Activated naive CD8-positive, alpha-beta T cell treated with anti-CD3 and anti-CD28 coated beads, Interleukin-2, amount 10 ng/mL, durations not matched to agents 7 days and 5 days (primary cell): ENCODE data around the gene PABPN1. TPM values are rescaled to one million over a fixed set of nuclear protein-coding genes. Genes with fewer than 3 reads are reported as not detected.
A peak's percentile ranks its signal among the peaks of the same experiment; 100 is the strongest.

Experiments used
- ATAC-seq: fragments of 150-1000 bp; cut with Tn5 transposase; one replicate; pipeline ENCODE4 v1.10.0; 2021; ENCODE audit warnings: low read depth, moderate library complexity
- POLR2A ChIA-PET: fragments of 350-600 bp; sonication (Branson Sonifier 250); formaldehyde crosslinking; loops from one replicate; lab custom pipeline; 2021; ENCODE audit warnings: antibody characterized with exemption; lab: Charles Lee
- DNase-seq: peaks from one replicate; pipeline ENCODE4 v3.0.0; 2021
- H3K27ac Mint-ChIP-seq: one replicate; pipeline ENCODE4 v1.8.0; 2022; ENCODE audit warnings: mild to moderate bottlenecking, mixed read lengths
- H3K27me3 Mint-ChIP-seq: one replicate; pipeline ENCODE4 v1.8.0; 2022; ENCODE audit warnings: mild to moderate bottlenecking, moderate library complexity, mixed read lengths
- H3K36me3 Mint-ChIP-seq: one replicate; pipeline ENCODE4 v1.8.0; 2021; ENCODE audit warnings: mild to moderate bottlenecking, mixed read lengths
- H3K4me1 Mint-ChIP-seq: one replicate; pipeline ENCODE4 v1.8.0; 2021; ENCODE audit warnings: mixed read lengths
- H3K4me3 Mint-ChIP-seq: one replicate; pipeline ENCODE4 v1.8.0; 2022; ENCODE audit warnings: mild to moderate bottlenecking, moderate library complexity, mixed read lengths
- H3K9me3 Mint-ChIP-seq: one replicate; pipeline ENCODE4 v1.8.0; 2021; ENCODE audit warnings: mixed read lengths
- total RNA-seq, 2 experiments: library from RNA; stranded (reverse); gene quantifications; one replicate each; pipeline ENCODE4 v1.2.3, GENCODE V29; 2021

The PABPN1 gene
- total RNA-seq, 2 experiments from 2014 or later: 207 to 208 TPM

DNA sequence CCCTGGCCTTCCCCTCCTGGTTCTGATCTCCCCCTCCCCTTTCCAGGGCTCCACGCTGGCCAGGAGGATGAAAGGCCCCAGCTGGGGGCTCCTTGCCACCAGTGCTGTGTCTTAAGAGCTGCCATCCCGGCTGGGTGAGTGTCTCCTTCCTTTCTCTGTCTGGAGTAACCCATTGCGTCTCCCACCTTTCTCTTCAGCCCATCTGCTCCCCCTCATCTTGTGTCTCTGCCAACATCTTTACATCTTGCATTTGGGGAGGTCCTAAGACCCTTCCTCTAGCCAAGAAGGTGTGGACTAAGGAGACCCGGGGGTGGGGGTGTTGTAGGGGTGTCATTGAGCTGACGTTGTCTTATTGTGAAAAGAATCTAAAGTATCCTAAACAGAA is 14.1 kb upstream of the PABPN1 start:
- Mint-ChIP-seq H3K27me3 (peaks cover 14% of the 10 kb centered on the region), H3K4me1 (peaks cover 13% of the 10 kb centered on the region), H3K36me3 (peaks cover 2% of the 10 kb centered on the region), H3K4me3 (peak overlapping the region; percentile 80), H3K27ac (peak overlapping the region; percentile 76), H3K9me3 (no peaks in the 10 kb centered on the region)
- POLR2A ChIA-PET: interaction anchor here (3.4 kb wide), 1 partner anchor 14 kb away, joined by 21 read pairs; the partner anchor contains the start of gene PABPN1
- DNase-seq (no peak), ATAC-seq (no peak)

DNA sequence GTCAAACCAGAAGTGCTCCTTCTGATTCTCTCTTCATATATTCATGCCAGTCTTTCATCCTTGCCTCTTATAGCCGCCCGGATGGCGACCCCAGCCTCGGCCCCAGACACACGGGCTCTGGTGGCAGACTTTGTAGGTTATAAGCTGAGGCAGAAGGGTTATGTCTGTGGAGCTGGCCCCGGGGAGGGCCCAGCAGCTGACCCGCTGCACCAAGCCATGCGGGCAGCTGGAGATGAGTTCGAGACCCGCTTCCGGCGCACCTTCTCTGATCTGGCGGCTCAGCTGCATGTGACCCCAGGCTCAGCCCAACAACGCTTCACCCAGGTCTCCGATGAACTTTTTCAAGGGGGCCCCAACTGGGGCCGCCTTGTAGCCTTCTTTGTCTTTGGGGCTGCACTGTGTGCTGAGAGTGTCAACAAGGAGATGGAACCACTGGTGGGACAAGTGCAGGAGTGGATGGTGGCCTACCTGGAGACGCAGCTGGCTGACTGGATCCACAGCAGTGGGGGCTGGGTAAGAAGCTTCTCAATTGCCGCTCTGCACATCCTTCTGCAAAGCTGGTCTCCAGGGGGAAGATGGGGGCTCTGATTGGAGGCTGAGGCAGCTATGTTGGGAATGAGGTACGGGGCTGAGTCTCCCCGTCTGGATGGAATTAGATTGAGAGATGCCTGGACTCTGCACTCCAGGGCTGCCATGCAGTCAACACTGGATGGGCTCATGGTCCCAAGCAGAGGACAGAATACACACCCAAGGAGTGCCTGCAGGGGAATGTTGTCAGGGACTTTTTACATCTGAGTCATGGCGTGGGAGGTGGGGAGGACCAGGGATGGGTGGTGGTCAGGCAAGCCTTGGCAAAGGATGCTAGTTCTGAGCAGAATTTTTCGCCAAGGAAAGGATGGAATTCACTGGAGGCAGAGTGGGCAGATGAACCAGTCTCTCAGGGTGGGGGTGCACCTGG is 13.3 kb upstream of the PABPN1 start:
- DNase-seq (no peak), ATAC-seq (no peak)
- Mint-ChIP-seq H3K4me3 (peak overlapping the region; percentile 80), H3K36me3 (peaks cover 2% of the 10 kb centered on the region), H3K4me1 (peaks cover 10% of the 10 kb centered on the region), H3K9me3 (no peaks in the 10 kb centered on the region), H3K27ac (peak overlapping the region; percentile 7), H3K27me3 (peaks cover 14% of the 10 kb centered on the region)
- POLR2A ChIA-PET: interaction anchor here (3.4 kb wide), 1 partner anchor 13 kb away, joined by 21 read pairs; the partner anchor contains the start of gene PABPN1

DNA sequence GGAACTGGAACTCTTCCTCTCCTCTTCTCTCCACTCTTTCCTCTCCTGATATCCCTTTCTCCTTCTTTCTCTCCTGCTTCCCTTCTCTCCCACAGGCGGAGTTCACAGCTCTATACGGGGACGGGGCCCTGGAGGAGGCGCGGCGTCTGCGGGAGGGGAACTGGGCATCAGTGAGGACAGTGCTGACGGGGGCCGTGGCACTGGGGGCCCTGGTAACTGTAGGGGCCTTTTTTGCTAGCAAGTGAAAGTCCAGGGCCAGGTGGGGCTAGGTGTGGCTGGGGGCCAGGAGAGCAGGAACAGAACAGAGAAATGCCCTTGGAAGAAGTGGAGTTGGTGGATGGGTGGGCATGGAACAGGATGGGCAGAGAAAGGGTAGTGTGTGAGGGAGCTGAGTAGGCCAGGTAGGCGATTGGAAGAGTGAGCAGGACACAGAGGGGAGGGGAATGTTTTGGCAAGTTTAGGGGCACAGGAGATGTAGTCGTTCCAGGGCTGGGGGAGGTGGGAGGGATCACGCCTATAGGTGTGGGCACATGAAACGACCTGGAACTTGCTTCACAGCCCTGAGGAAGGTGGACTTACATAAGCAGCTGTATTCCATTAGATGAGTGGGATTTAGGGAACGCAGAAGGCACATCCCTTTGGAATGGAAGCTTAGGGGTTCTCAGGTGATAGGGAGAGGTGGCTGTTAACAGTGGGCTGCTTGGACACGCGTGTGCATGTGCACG is 12.4 kb upstream of the PABPN1 start:
- Mint-ChIP-seq H3K4me1 (peaks cover 5% of the 10 kb centered on the region), H3K36me3 (peaks cover 2% of the 10 kb centered on the region), H3K27ac (no peak overlapping the region), H3K4me3 (no peak overlapping the region), H3K9me3 (no peaks in the 10 kb centered on the region), H3K27me3 (peaks cover 14% of the 10 kb centered on the region)
- ATAC-seq (no peak), DNase-seq (no peak)
- POLR2A ChIA-PET: interaction anchor here (2.4 to 3.4 kb wide), 2 partner anchors 12 kb away, joined by 11 to 21 read pairs; partner anchors contain the start of gene PABPN1

DNA sequence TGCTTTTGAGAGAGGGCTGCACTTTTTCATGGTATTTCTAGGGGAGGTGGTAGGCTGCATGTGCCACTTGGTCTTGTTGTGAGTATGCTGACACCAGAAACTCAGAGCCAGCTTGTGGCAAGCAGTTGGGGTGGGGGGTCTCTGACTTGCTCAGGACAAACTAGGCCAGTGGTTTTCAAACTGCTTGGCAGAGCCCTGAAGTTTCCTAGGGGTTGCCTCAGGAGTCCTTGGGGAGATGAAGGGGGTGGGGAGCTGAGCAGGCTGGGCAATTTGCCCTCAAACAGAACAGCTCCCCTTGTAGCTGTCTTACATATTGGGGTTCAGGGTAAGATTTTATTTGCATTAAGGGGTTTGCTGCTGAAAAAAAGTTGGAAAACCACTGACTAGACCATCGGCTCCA is 10.7 kb upstream of the PABPN1 start:
- POLR2A ChIA-PET: interaction anchor here (2.4 to 2.6 kb wide), 2 partner anchors 8 to 11 kb away, joined by 11 to 12 read pairs; partner anchors contain the start of genes PABPN1 and PPP1R3E
- H3K9me3 Mint-ChIP-seq: no peaks in the 10 kb centered on the region
- H3K36me3 Mint-ChIP-seq: peaks cover 2% of the 10 kb centered on the region
- no peak overlapping the region for H3K4me3 Mint-ChIP-seq
- DNase-seq: no peak
- no peak for ATAC-seq
- peaks cover 14% of the 10 kb centered on the region for H3K27me3 Mint-ChIP-seq
- H3K27ac Mint-ChIP-seq: no peak overlapping the region
- H3K4me1 Mint-ChIP-seq: peaks cover 5% of the 10 kb centered on the region

DNA sequence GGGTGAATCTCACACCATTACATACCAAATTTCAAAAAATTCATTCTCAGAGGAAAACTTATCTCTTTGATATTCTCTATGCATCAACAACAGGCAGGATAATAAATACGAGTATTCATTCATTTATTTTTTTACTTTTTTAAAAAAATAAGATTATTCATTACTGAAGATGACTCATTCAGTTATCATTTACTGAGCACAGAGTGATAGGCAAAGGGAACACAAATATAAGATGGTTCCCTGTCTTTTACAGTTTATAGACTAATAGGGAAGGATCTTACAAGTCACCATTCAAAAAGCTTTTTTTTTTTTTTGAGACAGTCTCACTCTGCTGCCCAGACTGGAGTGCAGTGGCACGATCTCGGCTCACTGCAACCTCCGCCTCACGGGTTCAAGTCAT is 5.0 kb upstream of the PABPN1 start:
- Mint-ChIP-seq H3K4me1 (peaks cover 13% of the 10 kb centered on the region), H3K9me3 (no peaks in the 10 kb centered on the region), H3K4me3 (no peak overlapping the region), H3K27me3 (no peaks in the 10 kb centered on the region), H3K36me3 (peaks cover 3% of the 10 kb centered on the region), H3K27ac (no peak overlapping the region)
- DNase-seq (no peak), ATAC-seq (no peak)
- POLR2A ChIA-PET: no interaction called here

DNA sequence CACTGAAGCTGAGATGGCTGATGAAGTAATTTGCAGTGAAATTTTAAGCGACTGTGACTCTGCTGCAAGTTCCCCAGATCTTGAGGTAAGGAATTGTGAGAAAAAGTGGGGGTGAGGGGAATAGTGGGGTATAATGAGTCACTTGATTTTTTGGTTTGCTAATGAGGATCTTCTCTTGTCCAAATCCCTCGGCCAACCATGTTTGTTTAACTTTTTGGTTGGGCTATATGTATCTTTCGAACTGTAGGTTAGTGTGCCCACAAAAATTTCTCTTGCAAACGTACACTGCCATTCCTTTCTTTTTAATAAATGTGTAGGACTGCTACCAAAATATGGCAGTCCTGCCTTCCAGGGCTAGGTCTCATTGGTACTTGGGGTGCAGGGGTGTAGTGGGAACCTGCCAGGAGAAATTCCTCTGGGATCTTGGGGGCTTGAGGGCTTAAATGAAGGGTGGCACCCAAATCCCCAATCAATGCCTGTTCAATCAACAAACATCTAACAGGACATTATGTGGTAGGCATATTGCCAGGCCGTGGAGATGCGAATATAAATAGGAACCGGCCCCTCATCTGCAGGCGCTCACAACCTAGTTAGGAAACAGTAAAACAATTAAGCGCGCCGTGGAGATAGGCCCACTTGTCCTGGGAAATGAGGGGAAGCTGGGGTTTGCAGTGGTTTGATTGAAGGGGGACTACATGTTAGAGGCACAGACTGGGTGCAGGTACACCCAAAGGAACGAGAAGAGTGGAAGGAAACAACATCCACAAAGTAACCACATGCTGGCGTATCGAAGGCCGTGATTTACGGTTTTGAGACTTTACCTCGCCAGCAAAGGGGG is 1.3 kb upstream of the PABPN1 start:
- no peaks in the 10 kb centered on the region for H3K9me3 Mint-ChIP-seq
- POLR2A ChIA-PET: interaction anchor here (0.6 to 6.4 kb wide), 16 partner anchors 10 to 795 kb away, joined by 3 to 182 read pairs (median 8); partner anchors contain the start of genes ACIN1, BCL2L2, C14orf119 and CEBPE
- DNase-seq: no peak
- ATAC-seq: no peak
- H3K4me1 Mint-ChIP-seq: peaks cover 26% of the 10 kb centered on the region
- peak overlapping the region; percentile 98 for H3K27ac Mint-ChIP-seq
- peak overlapping the region; percentile 93 for H3K4me3 Mint-ChIP-seq
- peaks cover 13% of the 10 kb centered on the region for H3K36me3 Mint-ChIP-seq
- H3K27me3 Mint-ChIP-seq: no peaks in the 10 kb centered on the region

DNA sequence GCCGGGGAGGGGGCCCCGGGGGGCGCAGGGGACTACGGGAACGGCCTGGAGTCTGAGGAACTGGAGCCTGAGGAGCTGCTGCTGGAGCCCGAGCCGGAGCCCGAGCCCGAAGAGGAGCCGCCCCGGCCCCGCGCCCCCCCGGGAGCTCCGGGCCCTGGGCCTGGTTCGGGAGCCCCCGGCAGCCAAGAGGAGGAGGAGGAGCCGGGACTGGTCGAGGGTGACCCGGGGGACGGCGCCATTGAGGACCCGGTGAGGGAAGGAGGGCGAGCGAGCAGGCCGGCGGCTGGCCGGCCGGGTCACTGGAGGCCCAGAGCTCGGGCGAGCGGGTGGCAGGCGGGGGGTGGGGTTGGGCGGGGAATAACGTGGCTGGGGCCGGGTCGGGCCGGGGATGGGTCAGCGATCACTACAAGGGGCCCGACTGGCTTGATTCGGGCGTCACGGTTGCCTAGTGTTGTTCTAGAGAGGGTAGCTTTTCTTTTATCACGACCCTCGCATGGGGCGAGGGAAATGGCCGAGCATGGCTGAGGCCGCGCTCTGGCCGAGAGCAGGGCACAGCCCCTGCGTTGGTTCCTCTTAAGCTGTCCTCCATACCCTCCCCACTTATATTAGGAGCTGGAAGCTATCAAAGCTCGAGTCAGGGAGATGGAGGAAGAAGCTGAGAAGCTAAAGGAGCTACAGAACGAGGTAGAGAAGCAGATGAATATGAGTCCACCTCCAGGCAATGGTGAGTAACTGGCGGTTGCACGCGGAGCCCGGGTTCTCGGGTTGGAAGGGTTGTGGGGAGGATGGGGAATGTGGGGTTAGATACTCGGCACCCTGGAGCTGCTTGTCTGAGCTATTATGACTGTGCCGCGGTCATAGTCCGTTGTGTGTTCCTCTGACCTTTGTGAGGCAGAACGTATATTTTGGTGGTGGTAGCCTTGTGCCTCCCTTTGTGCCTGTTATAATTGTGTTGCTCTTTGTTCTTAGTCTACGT is 603 bp downstream of the PABPN1 start:
- H3K4me3 Mint-ChIP-seq: peak overlapping the region; percentile 94
- H3K36me3 Mint-ChIP-seq: peaks cover 22% of the 10 kb centered on the region
- H3K4me1 Mint-ChIP-seq: peaks cover 27% of the 10 kb centered on the region
- no peaks in the 10 kb centered on the region for H3K27me3 Mint-ChIP-seq
- DNase-seq (peak; percentile 59), ATAC-seq (no peak)
- POLR2A ChIA-PET: interaction anchor here (0.5 to 6.4 kb wide), 22 partner anchors 12 to 1883 kb away, joined by 3 to 182 read pairs (median 5); partner anchors contain the start of genes ACIN1, BCL2L2, C14orf119 and CEBPE
- H3K27ac Mint-ChIP-seq: peak overlapping the region; percentile 90
- H3K9me3 Mint-ChIP-seq: no peaks in the 10 kb centered on the region

DNA sequence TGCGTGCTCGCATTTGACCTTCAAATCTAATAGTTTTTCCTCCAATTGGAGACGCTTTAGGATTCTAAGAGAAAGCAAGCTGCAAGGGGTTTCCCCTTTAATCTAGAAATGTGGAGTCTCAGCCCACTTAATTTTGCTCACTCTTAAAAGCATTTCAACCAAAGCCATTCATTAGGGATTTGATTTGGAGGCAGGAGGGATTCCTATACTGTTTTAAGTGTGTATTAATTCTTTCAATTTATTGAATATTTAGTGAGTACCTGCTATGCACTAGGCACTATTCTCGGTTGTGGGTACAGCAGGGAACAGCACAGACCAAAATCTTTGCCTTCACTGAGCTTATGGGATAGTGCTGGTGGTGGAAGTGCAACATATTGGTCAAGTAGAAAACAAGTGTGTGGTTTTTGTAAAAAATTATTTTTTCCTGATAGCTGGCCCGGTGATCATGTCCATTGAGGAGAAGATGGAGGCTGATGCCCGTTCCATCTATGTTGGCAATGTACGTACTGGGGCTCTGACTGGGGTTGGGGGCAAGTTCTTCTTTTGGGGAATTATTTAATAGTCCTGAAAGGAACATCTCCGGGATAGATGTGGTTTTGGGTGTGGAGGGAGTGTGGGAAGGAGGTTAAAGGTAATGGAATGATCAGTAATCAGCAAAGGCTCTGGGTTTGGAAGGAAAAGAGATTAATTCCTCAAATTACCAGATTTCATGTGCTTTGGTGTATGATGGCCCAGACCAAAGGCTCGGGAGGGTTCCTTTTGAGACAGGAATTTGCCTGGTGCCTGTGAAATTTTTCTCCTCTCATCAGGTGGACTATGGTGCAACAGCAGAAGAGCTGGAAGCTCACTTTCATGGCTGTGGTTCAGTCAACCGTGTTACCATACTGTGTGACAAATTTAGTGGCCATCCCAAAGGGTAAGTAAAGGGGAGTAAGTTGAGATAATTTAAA is 1.6 kb downstream of the PABPN1 start:
- DNase-seq (no peak), ATAC-seq (no peak)
- H3K4me1 Mint-ChIP-seq: peaks cover 27% of the 10 kb centered on the region
- no peaks in the 10 kb centered on the region for H3K27me3 Mint-ChIP-seq
- peak overlapping the region; percentile 90 for H3K27ac Mint-ChIP-seq
- no peaks in the 10 kb centered on the region for H3K9me3 Mint-ChIP-seq
- peaks cover 22% of the 10 kb centered on the region for H3K36me3 Mint-ChIP-seq
- POLR2A ChIA-PET: interaction anchor here (1.0 to 6.4 kb wide), 8 partner anchors 20 to 316 kb away, joined by 3 to 182 read pairs (median 18); partner anchors contain the start of genes ACIN1, C14orf119, CEBPE and HOMEZ
- H3K4me3 Mint-ChIP-seq: peak overlapping the region; percentile 94

DNA sequence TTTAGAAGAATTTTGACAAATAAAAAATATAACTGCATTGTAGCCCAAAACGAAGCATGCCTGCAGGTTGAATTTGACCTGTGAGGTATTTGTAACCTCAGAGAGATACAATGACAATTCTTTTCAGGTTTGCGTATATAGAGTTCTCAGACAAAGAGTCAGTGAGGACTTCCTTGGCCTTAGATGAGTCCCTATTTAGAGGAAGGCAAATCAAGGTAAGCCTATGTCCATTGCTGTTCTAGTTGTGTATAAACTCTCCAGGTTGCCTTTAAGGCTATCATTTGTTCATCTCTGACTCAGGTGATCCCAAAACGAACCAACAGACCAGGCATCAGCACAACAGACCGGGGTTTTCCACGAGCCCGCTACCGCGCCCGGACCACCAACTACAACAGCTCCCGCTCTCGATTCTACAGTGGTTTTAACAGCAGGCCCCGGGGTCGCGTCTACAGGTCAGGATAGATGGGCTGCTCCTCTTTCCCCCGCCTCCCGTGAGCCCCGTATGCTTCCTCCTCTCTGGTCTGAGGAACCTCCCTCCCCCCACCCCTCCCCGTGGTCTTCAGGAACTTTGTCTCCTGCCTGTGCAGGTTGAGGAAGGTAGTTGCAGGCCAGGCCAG is 2.7 kb downstream of the PABPN1 start:
- ATAC-seq: no peak
- POLR2A ChIA-PET: interaction anchor here (1.1 to 6.4 kb wide), 2 partner anchors 22 to 56 kb away, joined by 3 to 182 read pairs; partner anchors contain the start of gene PPP1R3E
- H3K27ac Mint-ChIP-seq: no peak overlapping the region
- H3K27me3 Mint-ChIP-seq: no peaks in the 10 kb centered on the region
- H3K4me3 Mint-ChIP-seq: no peak overlapping the region
- no peak for DNase-seq
- peaks cover 22% of the 10 kb centered on the region for H3K36me3 Mint-ChIP-seq
- no peaks in the 10 kb centered on the region for H3K9me3 Mint-ChIP-seq
- peaks cover 29% of the 10 kb centered on the region for H3K4me1 Mint-ChIP-seq

DNA sequence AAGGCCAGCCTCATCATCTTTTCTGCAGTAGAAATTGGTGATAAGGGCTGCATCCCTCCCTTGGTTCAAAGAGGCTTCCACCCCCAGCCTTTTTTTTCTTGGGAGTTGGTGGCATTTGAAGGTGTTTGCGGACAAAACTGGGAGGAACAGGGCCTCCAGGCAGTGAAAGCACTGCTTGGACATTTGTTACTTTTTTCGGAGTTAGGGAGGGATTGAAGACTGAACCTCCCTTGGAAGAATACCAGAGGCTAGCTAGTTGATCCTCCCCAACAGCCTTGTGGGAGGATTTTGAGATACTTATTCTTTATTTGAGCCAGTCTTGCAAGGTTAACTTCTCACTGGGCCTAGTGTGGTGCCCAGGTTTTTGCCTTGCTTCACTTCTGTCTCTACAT is 3.2 kb downstream of the PABPN1 start:
- Mint-ChIP-seq H3K36me3 (peaks cover 22% of the 10 kb centered on the region), H3K4me1 (peaks cover 29% of the 10 kb centered on the region), H3K27me3 (no peaks in the 10 kb centered on the region), H3K4me3 (no peak overlapping the region), H3K9me3 (no peaks in the 10 kb centered on the region), H3K27ac (no peak overlapping the region)
- POLR2A ChIA-PET: interaction anchor here (1.1 kb wide), 1 partner anchor 56 kb away, joined by 3 read pairs; no protein-coding TSS in a partner anchor
- no peak for DNase-seq
- ATAC-seq: no peak
